Measurements from ENCODE around the gene DAZAP1.
A peak's percentile ranks its signal among the peaks of the same experiment; 100 is the strongest.

Gene DAZAP1

DNA sequence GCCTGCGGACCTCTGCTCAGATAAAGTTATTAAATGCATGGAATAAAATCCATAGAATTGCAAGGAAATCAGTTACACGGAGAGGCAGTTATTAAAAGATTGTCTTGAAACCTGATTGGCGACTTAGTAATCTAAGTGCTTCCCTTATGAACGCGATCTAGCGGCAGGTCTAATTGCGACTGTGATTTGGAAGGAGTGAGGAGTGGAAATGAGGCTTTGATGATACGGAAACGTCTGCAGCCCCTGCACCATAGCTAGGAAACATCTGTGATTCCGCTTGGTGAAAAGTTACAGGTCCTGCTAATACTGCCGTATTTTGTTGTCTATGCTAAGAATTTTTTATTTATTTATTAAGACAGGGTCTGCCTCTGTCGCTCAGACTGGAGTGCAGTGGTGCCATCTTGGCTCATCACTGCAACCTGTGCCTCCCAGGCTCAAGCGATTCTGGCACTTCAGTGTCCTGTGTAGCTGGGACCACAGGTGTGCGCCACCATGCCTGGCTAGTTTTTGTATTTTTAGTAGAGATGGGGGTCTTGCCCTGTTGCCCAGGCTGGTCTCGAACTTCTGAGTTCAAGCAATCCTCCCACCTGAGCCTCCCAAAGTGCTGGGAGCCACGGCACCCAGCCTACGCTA lies 22.8 kb upstream of the DAZAP1 start:
- peak overlapping the region; percentile 81 to 94 (median 90) for H3K4me3 ChIP-seq (ENCODE audit: low read depth in 1 of 5, low read length in 5 of 5)
- H3K36me3 ChIP-seq (ENCODE audit: control insufficient read depth in 5 of 5, insufficient read depth in 5 of 5, low read length in 5 of 5): peaks cover 0 to 34% (median 21%) of the 10 kb centered on the region in 5 donors
- H3K27me3 ChIP-seq (ENCODE audit: control insufficient read depth in 5 of 5, insufficient read depth in 4 of 5, low read length in 5 of 5): no peaks in the 10 kb centered on the region
- H3K9ac ChIP-seq (ENCODE audit: low read length in 5 of 5): peak overlapping the region; percentile 64 to 96 (median 96)
- H3K4me1 ChIP-seq (ENCODE audit: control insufficient read depth in 5 of 5, insufficient read depth in 5 of 5, low read length in 5 of 5): peaks cover 2 to 39% (median 23%) of the 10 kb centered on the region in 5 donors
- no peaks in the 10 kb centered on the region for H3K9me3 ChIP-seq (ENCODE audit: control insufficient read depth in 5 of 5, low read length in 5 of 5)
- H3K27ac ChIP-seq (ENCODE audit: low read depth, low read length): peak overlapping the region; percentile 65

DNA sequence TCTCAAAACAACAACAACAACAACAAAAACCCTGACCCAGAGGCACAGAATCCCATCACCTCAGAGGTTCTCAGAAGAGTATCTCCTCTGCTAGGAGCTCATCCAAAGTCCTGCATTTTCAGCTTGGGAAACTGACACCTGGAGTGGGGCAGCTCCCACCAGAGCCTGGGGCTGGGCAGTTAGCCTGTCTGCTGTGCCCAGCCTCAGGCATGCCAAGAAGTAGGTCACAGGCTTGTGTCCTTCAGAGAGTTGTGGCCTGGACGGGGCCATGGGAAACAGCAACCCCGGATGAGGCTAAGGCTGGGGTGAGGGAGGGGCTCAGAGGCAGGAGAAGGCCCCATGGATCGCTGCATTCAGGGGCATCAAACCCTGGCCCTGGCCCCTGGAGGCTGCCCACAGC lies 21.6 kb upstream of the DAZAP1 start:
- Histone ChIP-seq H3K9ac (ENCODE audit: low read length in 5 of 5) (no peak overlapping the region), H3K27ac (ENCODE audit: low read depth, low read length) (no peak overlapping the region), H3K36me3 (ENCODE audit: control insufficient read depth in 5 of 5, insufficient read depth in 5 of 5, low read length in 5 of 5) (peaks cover 0 to 43% (median 29%) of the 10 kb centered on the region in 5 donors), H3K27me3 (ENCODE audit: control insufficient read depth in 5 of 5, insufficient read depth in 4 of 5, low read length in 5 of 5) (no peaks in the 10 kb centered on the region), H3K4me1 (ENCODE audit: control insufficient read depth in 5 of 5, insufficient read depth in 5 of 5, low read length in 5 of 5) (peaks cover 2 to 39% (median 23%) of the 10 kb centered on the region in 5 donors), H3K4me3 (ENCODE audit: low read depth in 1 of 5, low read length in 5 of 5) (no peak overlapping the region), H3K9me3 (ENCODE audit: control insufficient read depth in 5 of 5, low read length in 5 of 5) (no peaks in the 10 kb centered on the region)

DNA sequence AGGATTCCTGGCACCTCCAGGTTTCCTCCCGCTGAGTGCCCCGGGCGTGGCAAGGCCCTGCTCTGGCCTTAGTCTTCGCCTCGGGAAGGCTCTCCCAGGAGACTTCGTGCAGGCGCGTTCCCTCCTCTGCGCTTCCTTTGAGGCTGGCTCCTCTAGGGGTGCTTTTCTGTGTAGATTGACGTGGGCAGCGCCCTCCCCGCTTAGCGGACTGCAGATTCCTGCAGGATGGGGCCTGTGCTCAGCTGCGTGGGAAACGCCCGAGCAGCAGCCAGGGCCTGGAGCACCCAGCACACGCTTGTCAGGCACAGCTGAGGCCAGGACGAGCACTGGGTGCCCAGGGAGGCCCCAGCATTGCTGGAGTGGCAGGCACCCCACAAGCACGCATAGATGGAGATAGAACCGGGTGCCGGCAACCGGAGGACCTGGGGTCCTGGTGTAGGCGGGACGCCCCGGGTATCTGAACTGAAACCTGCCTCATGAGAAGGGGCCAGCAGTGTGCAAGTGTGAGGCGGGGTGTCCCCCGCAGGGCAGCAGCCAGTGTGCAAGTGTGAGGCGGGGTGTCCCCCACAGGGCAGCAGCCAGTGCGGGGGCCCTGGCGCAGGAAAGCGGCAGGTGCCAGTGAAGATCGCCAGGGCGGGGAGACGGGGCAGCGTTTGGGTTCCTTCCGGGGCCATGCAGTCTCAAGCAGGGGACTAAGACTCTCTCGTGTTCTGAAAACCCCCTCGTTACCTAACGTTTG lies 20.3 kb upstream of the DAZAP1 start:
- no peak overlapping the region for H3K4me3 ChIP-seq (ENCODE audit: low read depth in 1 of 5, low read length in 5 of 5)
- no peaks in the 10 kb centered on the region for H3K9me3 ChIP-seq (ENCODE audit: control insufficient read depth in 5 of 5, low read length in 5 of 5)
- no peak overlapping the region for H3K9ac ChIP-seq (ENCODE audit: low read length in 5 of 5)
- no peaks in the 10 kb centered on the region for H3K27me3 ChIP-seq (ENCODE audit: control insufficient read depth in 5 of 5, insufficient read depth in 4 of 5, low read length in 5 of 5)
- peaks cover 0 to 55% (median 40%) of the 10 kb centered on the region in 5 donors for H3K36me3 ChIP-seq (ENCODE audit: control insufficient read depth in 5 of 5, insufficient read depth in 5 of 5, low read length in 5 of 5)
- H3K27ac ChIP-seq (ENCODE audit: low read depth, low read length): no peak overlapping the region
- H3K4me1 ChIP-seq (ENCODE audit: control insufficient read depth in 5 of 5, insufficient read depth in 5 of 5, low read length in 5 of 5): peaks cover 2 to 28% (median 13%) of the 10 kb centered on the region in 5 donors

DNA sequence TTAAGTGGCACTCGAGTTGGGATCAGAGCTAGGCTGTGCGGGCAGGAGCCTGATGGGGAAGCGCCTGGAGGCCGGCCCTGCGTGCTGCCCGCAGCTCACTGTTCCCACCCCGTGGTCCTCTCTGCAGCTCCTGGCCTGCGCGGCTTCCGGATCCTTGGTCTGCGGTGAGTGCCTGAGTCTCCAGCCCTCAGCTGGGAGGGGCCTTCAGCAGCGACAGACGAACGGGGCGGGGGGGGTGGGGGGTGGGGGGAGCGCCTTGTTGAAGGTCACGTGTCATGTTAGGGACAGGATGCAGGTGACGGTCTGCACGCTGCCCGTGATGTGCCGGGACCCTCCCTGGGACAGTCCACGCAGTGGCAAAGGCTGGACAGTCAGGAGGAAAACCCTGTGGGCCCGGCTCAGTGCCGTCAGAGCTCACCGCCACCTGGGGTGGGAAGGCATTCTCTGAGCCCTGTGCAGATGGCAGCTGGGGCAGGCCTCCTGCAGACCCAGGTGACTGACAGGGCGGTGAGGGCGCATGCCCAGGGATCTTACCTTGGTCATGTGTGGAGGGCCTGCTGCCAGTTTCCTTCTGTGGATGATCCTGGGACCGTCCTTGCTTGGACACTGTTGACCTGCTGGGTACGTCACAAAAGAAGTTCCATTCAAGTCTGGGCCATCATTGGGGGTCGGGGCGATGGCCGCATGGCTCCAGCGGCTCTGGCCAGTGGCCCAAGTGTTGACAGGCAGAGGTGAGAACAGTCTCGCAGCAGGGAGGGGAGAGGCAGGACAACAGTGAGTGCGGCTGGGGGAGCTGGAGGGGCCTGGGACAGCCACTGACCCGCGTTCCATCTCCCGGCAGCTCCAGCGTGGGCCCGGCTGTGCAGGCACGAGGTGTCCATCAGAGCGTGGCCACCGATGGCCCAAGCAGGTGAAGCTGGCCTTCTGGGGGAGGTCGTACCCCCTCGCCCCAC lies 19.4 kb upstream of the DAZAP1 start:
- peaks cover 2 to 27% (median 13%) of the 10 kb centered on the region in 5 donors for H3K4me1 ChIP-seq (ENCODE audit: control insufficient read depth in 5 of 5, insufficient read depth in 5 of 5, low read length in 5 of 5)
- H3K4me3 ChIP-seq (ENCODE audit: low read depth in 1 of 5, low read length in 5 of 5): no peak overlapping the region
- no peak overlapping the region for H3K9ac ChIP-seq (ENCODE audit: low read length in 5 of 5)
- no peaks in the 10 kb centered on the region for H3K27me3 ChIP-seq (ENCODE audit: control insufficient read depth in 5 of 5, insufficient read depth in 4 of 5, low read length in 5 of 5)
- no peaks in the 10 kb centered on the region for H3K9me3 ChIP-seq (ENCODE audit: control insufficient read depth in 5 of 5, low read length in 5 of 5)
- peaks cover 0 to 64% (median 47%) of the 10 kb centered on the region in 5 donors for H3K36me3 ChIP-seq (ENCODE audit: control insufficient read depth in 5 of 5, insufficient read depth in 5 of 5, low read length in 5 of 5)
- H3K27ac ChIP-seq (ENCODE audit: low read depth, low read length): no peak overlapping the region

DNA sequence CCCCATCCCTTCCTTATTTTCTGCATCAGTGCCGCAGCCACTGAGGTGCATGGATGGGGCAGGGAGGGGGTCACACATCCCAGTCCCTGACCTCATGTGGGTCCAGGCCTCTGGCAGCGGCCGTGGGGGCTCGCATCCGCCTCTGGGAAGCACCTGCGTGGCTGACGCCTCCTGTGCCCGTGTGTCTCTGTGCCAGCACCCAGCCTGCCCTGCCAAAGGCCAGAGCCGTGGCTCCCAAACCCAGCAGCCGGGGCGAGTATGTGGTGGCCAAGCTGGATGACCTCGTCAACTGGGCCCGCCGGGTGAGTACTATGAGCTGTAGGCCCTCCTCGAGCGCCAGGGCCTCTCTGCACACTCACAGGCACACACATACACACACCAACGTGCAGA lies 18.8 kb upstream of the DAZAP1 start:
- Histone ChIP-seq H3K4me3 (ENCODE audit: low read depth in 1 of 5, low read length in 5 of 5) (no peak overlapping the region), H3K9me3 (ENCODE audit: control insufficient read depth in 5 of 5, low read length in 5 of 5) (no peaks in the 10 kb centered on the region), H3K27me3 (ENCODE audit: control insufficient read depth in 5 of 5, insufficient read depth in 4 of 5, low read length in 5 of 5) (no peaks in the 10 kb centered on the region), H3K9ac (ENCODE audit: low read length in 5 of 5) (no peak overlapping the region), H3K36me3 (ENCODE audit: control insufficient read depth in 5 of 5, insufficient read depth in 5 of 5, low read length in 5 of 5) (peaks cover 0 to 70% (median 53%) of the 10 kb centered on the region in 5 donors), H3K27ac (ENCODE audit: low read depth, low read length) (no peak overlapping the region), H3K4me1 (ENCODE audit: control insufficient read depth in 5 of 5, insufficient read depth in 5 of 5, low read length in 5 of 5) (peaks cover 2 to 27% (median 13%) of the 10 kb centered on the region in 5 donors)

DNA sequence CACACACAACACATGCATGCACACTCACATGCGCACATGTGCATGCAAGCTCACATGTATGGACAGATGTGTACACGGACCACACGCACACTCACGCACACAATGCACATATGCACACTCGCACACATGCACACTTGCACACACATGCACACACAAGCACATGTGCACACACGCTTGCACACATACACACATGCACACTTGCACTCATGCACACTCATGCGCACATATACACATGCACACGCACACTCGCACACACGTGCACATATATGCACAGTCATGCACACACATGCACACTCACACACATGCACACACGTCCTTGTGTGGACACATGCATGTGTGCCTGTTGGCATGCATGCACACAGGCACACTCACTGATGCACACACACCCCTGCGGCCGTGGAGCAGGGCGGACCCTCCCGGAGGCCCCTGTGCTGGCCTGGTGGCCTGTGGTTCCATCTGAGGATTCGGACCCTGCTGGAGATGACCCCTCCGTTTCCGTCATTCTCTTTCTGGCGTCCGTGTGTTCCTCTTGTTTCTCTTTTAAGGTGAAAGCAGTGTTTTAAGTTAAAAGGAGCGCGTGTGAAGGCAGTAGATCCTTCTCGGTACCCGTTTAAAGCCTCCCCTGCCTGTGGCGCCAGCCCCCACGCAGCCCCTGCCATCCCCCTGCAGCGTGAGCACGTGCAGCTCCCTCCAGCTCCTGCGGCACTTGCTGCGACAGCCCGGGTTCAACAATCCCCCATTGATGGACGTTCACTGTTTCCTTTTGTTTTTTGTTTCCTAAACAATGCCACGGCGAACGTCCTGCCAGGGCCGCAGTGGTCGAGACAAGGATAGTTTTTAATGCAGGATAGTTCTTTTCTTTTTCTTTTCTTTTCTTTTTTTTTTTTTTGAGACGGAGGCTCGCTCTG lies 18.1 kb upstream of the DAZAP1 start:
- Histone ChIP-seq H3K9me3 (ENCODE audit: control insufficient read depth in 5 of 5, low read length in 5 of 5) (no peaks in the 10 kb centered on the region), H3K9ac (ENCODE audit: low read length in 5 of 5) (no peak overlapping the region), H3K27ac (ENCODE audit: low read depth, low read length) (no peak overlapping the region), H3K36me3 (ENCODE audit: control insufficient read depth in 5 of 5, insufficient read depth in 5 of 5, low read length in 5 of 5) (peaks cover 0 to 77% (median 60%) of the 10 kb centered on the region in 5 donors), H3K4me3 (ENCODE audit: low read depth in 1 of 5, low read length in 5 of 5) (no peak overlapping the region), H3K4me1 (ENCODE audit: control insufficient read depth in 5 of 5, insufficient read depth in 5 of 5, low read length in 5 of 5) (peaks cover 2 to 23% (median 9%) of the 10 kb centered on the region in 5 donors), H3K27me3 (ENCODE audit: control insufficient read depth in 5 of 5, insufficient read depth in 4 of 5, low read length in 5 of 5) (no peaks in the 10 kb centered on the region)

DNA sequence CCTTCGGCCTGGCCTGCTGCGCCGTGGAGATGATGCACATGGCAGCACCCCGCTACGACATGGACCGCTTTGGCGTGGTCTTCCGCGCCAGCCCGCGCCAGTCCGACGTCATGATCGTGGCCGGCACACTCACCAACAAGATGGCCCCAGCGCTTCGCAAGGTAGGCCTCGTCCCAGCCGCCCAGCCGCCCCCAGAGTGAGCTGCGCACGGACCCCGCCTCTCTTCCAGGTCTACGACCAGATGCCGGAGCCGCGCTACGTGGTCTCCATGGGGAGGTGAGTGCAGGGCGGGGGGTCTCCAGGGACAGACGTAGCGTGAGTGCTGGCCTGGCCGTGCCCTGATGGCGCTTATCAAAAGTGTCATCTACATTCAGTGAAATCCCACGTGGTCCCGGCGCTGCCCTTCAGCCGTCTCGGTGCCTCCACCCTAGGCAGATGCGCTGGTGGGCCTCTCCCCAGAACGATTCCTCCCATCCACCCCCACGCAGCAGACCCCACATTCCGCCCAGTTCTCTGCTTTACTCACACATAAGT lies 16.4 kb upstream of the DAZAP1 start:
- no peak overlapping the region for H3K9ac ChIP-seq (ENCODE audit: low read length in 5 of 5)
- no peaks in the 10 kb centered on the region for H3K27me3 ChIP-seq (ENCODE audit: control insufficient read depth in 5 of 5, insufficient read depth in 4 of 5, low read length in 5 of 5)
- H3K4me3 ChIP-seq (ENCODE audit: low read depth in 1 of 5, low read length in 5 of 5): no peak overlapping the region
- H3K9me3 ChIP-seq (ENCODE audit: control insufficient read depth in 5 of 5, low read length in 5 of 5): no peaks in the 10 kb centered on the region
- H3K36me3 ChIP-seq (ENCODE audit: control insufficient read depth in 5 of 5, insufficient read depth in 5 of 5, low read length in 5 of 5): peaks cover 0 to 82% (median 59%) of the 10 kb centered on the region in 5 donors
- no peak overlapping the region for H3K27ac ChIP-seq (ENCODE audit: low read depth, low read length)
- peaks cover 0 to 19% (median 7%) of the 10 kb centered on the region in 5 donors for H3K4me1 ChIP-seq (ENCODE audit: control insufficient read depth in 5 of 5, insufficient read depth in 5 of 5, low read length in 5 of 5)

DNA sequence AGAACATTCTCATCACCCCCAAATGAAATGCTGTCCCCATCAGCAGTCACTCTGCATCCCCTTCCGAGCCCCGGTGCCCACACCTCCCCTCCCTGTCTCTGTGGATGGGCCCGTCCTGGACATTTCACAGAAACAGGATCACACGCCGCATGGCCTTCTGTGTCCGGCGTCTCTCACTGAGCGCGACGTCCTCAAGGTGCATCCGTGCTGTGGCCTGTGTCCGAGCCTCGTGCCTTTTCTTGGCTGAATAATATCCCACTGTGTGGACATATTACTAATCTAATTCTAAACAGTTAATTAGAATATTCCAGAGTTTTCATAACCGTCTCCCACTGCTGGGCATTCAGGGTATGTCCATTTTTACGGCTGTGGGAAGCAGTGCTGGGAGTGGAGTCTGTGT lies 15.0 kb upstream of the DAZAP1 start:
- H3K36me3 ChIP-seq (ENCODE audit: control insufficient read depth in 5 of 5, insufficient read depth in 5 of 5, low read length in 5 of 5): peaks cover 0 to 71% (median 55%) of the 10 kb centered on the region in 5 donors
- no peak overlapping the region for H3K4me3 ChIP-seq (ENCODE audit: low read depth in 1 of 5, low read length in 5 of 5)
- no peaks in the 10 kb centered on the region for H3K27me3 ChIP-seq (ENCODE audit: control insufficient read depth in 5 of 5, insufficient read depth in 4 of 5, low read length in 5 of 5)
- peaks cover 0 to 22% (median 14%) of the 10 kb centered on the region in 5 donors for H3K4me1 ChIP-seq (ENCODE audit: control insufficient read depth in 5 of 5, insufficient read depth in 5 of 5, low read length in 5 of 5)
- no peak overlapping the region for H3K27ac ChIP-seq (ENCODE audit: low read depth, low read length)
- no peaks in the 10 kb centered on the region for H3K9me3 ChIP-seq (ENCODE audit: control insufficient read depth in 5 of 5, low read length in 5 of 5)
- H3K9ac ChIP-seq (ENCODE audit: low read length in 5 of 5): no peak overlapping the region

Measured in subcutaneous abdominal adipose tissue (tissue), 5 donors.